DMS 273 (cell line): ENCODE data around the gene ALDH3B2.
A peak's percentile ranks its signal among the peaks of the same experiment; 100 is the strongest.
"Not testable (repeated sequence)": the region's sequence is repeated elsewhere in the genome, so short reads cannot be mapped to it uniquely, and the experiment has no call there.

Source experiments
- DNase-seq: peaks from one replicate; lab custom pipeline; 2025; ENCODE audit not compliant: unreplicated experiment; lab: John Stamatoyannopoulos, UW

The ALDH3B2 gene

DNA sequence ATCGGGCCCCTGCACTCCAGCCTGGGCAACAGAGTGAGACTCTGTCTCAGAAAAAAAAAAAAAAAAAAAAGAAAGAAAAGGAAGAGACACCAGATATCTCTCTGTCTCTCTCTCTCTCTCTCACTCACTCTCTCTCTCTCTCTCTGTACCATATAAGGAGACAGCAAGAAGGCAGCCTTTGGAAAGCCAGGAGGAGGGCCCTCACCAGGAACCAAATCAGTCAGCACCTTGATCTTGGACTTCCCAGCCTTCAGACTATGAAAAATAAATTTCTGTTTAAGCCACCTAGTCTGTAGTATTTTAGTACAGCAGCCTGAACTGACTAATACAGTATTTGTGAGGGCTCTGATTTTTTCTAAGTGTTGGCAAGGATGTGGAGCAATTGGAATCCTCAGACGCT lies 13.6 kb upstream of the ALDH3B2 start:
- DNase-seq = no peak

DNA sequence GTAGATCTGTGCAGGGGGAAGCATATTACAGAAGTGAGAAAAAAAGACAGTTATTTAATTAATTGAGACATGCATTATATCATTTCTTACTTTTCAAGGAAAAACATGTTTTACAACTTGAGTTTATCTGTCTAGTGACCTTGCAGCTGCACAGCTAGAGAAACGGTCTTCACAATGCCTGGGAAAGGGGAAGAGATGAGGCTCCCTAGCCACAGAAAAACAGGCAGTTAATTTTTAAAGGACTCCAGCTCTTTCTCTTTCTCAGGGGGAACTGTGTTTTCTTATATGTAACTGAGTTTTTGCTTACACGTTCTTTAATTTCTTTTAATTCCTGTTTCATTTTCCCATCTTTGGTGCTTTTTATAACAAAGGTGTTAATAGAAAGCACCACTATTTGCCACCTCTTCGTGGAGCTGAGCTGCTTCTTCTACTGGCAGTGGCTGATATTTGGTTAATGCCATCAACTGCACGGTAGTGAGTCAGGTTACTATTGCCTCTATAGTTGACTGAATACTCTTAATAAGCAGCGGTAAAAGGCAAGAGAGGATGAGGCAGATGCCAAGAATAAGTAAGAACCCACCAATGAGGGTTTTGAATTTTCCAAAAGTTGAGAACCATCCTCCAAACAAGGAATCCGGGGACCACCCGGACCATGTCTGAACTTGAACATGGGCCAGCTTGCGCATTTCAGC lies 11.4 kb upstream of the ALDH3B2 start:
- not testable (repeated sequence) for DNase-seq

DNA sequence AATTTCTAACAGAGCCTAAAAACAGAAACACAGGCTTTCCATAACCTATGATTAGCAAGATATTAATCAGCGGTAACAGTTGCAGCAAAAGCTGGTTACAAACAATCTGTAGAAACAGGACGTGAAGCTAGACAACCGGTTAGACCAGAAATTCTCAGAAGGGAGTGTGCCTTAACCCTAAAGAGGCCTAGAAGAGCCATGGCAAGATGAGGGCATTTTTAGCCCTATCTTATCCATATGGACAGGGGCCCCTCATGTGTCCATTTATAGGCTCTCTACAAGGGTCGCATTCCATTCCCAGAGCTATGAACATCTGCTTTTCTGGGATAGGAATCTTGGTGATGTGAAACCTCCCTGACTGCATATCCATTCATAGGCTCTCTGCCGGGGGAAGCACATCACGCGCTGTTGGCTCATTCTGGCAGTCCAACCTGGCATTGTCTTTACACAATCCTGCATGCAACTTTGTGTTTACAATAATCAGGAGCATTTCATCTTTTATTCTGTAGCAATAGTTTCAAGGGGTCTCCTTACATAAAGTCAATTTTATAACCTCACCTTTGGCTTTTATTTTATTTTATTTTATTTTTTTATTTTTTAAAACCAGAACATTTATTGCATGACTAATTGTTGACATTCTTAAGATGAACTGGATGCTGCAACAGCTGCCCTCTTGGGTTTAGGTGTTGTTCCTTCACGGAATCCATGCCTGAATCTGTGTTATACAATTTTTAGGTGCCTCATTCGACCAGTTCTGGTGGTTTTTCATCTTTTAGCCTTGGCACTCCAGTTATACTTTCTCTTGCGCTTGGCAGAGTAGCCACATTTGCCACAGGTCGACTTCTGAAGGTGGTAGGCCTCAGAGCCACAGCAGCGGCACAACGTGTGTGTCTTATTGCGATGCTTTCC lies 8.0 kb upstream of the ALDH3B2 start:
- not testable (repeated sequence) for DNase-seq

DNA sequence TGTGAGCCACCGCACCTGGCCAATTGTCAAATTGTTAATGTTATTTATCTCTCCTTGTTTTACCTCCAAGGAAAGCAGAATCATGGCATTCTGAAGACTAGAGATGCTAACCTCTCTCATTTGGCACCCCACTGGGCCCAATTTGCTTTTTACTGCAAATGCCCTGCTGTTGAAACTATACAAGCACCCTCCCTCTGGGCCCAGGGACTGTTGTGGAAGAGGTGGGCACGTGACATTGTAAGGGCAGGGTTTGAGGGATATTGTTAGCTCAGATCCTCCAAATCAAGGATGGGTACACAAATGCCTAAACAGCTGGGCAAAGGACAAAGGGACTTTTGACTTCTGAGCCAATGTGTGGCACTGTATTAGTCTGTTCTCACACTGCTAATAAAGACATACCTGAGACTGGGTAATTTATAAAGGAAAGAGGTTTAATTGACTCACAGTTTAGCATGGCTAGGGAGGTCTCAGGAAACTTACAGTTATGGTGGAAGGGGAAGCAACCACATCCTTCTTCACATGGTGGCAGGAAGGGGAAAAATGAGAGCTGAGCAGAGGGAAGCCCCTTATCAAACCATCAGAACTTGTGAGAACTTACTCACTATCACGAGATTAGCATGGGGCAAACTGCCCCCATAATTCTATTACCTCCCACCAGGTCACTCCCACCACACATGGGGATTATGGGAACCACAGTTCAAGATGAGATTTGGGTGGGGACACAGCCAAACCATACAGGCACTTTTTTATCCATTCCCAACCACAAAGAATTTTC lies 6.5 kb upstream of the ALDH3B2 start:
- no peak for DNase-seq

DNA sequence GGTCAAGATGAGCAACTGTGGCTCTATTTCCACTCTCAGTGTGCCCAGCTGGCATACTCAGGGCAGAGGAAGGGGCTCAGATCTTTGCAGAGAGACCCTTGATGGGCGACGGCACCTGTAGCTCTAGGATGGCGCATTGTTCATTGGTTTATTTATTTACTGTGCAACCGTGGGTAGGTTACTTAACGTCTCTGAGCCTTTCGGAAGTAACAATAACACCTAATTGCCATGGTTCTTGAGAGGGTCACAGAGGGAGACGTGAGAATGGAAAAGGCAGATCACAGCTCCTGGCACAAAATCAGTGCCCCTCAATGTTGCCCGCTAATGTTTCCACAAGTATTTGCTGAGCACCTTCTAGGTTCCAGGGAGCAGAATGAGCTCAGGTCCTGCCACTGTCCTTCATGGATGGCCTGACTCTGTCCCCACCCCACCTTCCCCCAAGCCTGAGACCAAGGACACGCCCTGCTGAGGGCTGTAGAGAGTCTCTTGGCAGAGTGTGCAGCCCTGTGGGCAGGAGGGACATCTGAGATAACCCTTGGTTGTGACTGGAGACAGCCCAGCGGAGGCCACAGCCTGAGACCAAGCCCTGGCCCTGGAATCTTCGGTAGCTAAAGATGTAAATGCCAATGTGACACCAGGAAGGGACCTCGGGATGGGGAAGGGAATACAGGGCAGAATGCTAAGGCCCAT lies 780 bp upstream of the ALDH3B2 start:
- DNase-seq = no peak

DNA sequence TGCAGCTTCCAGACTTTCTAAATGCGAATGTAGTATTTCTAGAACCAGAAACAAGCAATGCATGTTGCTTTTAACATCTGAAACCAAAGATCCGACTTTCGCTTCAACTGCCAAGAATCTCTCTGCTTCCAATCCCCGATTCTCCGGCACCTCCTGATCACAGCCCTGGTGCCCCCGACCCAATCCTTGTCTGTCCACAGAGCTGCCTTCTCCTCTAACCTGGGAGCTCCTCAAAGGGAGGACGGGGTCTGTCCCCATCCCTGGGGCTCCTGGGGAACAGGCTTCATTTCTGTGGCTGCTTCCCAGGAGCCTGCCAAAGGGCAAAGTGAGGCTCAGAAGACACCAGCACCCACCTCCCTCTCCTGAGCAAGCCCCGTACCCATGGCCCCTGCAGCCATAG lies 521 bp downstream of the ALDH3B2 start:
- no peak for DNase-seq

DNA sequence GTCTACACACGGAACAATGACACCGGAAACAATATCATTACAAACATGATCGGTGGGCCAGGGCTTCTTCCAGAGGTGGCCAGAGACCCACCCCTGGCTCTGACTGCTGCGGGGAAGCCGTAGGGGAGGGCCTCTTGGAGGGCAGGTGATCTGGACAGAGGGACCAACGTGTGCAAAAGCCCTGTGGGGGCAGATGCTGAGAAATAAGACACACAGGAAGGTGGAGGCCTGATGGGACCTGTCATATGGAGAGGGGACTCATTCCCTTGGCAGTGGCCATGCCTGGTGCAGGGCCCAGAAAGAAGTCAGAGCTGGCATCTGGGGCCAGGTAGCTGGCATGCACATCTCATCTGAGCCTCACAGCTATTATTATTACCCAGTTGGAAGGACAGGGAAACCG lies 1.1 kb downstream of the ALDH3B2 start:
- no peak for DNase-seq

DNA sequence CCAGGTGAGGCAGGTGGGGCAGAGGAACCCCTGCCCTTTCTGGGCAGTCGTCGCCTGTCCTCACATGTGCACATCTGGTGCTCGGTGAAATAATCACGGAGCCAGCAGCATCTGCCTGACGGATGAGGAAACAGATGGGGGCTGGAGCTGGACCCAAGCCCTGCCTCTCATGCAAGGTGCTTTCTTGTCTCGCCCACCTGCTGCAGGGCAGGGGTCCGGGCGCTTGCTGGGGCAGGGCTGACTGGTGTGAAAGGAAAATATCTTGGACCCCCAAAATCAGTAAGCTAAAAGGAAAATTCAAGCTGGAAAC lies 3.3 kb downstream of the ALDH3B2 start:
- peak; percentile 20 for DNase-seq

DNA sequence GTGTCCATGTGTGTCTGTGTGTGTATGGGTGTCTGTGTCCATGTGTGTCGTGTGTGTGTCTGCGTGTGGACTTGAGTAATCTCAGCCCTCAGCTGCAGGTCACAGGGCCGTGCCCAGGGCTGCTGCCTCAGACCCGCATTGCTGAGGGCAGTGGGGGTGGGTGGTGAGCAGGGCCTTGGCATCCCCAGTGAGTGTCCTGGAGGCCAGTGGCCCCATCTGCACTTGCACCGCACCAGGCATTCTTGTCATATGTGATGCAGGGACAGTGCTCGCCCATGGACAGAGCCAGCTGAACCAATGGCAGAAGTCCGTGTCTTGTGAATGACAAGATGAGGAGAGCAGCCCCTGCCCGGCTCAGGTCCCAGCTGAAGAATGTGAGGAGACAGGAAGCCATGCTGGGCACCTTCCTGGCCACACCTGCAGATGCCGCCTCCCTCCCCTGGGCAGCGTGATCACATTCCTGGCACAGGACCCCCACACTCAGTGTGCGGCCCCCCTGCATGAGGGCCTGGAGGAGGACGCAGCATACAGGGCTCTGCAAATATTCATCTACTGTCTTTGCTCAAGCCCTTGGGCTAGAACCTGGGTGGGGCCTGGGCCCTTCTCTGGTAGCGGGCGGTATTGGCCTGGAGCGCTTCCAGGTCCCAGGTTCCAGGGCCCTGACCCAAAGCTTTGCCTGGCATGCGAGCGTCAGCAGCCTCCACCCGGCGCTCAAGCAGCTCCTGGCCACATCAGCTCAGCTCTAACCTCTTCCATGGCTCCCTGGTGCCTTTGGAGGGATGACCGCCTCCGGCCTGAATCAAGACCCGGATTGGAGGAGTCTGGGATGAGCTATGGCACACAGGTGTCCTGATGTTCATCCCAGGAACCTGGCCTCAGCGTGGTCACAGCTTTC lies 3.9 kb downstream of the ALDH3B2 start:
- no peak for DNase-seq

DNA sequence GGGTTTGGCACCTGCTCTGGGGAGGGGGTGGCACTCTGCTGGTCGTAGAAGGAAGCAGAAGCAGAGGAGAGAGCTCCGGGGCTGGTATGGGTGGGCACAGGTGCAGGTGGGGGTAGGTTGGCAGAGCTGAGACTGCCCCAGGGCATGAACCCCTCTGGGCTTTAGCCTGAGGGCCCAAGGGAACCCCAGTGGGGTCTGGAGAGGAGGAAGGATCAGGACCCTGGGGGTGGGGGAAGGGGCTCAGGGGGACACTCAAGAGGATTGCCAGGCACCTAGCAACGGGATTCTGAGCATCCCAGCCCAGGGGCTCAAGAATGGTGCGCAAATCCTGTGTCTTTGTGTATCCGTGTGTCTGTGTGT lies 6.3 kb downstream of the ALDH3B2 start:
- no peak for DNase-seq

DNA sequence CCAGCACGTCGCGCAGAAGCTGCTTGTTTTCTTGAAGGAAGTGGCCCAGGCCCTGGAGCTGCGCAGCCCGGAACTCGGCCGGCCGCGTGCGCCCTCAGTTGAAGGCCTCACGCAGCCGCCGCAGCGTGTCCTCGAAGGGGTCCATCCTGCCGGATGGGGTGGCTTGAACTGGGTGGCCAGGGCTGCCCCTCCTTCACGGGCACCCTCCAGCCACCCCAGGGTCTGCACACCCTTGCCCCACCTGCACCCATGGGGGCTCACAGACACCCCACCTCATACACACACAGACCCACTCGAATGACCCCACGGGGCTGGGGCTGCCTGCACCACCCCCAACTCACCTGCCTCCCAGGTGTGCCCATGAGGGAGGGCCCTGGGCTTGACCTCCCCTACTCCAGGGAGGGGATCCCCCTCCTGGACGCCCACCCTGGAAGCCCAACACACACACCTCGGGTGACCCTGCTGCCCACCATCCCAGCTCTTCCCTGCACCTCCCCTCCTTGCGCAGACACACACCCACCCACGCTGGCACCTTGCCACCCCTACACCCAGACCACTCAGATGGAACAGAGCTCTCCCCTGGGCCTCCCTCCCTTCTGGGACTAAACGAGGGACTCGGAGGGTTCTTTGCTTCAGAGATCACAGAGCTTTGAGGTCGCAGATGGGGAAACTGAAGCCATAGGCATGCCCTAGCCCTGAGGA lies 6.8 kb downstream of the ALDH3B2 start:
- DNase-seq = no peak

DNA sequence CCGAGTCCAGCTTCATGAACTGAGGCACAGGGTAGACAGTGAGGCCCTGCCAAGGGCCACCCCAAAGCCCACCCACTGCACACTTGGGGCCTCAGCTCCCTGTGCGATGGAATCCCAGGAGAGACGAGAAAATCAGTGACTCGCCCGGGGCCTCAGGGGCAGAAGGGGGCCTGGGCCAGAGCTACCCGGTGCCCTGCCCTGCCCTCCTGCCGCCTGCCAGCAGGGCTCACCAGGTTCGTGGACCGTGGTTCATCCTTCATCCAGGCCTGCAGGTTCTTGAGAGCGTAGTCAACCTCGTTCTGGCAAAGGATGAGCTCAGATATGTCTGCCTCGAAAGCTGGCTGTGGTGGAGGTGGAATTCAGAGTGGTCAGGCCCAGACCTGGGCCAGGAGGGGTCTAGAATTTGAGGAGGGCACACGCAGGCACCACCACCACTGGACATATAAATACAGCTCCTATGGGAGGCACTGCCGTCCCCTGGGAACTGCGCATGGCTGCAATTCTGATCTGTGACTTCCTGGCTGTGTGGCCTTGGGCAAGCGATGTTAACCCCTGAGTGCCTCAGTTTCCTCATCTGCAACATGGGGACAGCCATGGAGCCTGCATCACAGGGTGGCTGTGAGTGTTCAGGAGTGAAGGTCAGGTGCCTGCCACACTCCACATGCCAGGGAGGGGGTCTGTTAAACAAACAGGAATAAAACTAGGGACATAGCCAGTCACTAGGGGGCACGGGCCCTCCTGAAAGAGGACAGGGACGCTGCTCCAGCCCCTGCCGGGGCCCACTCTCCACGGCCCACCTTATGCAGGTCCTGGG lies 7.5 kb downstream of the ALDH3B2 start:
- DNase-seq = no peak

DNA sequence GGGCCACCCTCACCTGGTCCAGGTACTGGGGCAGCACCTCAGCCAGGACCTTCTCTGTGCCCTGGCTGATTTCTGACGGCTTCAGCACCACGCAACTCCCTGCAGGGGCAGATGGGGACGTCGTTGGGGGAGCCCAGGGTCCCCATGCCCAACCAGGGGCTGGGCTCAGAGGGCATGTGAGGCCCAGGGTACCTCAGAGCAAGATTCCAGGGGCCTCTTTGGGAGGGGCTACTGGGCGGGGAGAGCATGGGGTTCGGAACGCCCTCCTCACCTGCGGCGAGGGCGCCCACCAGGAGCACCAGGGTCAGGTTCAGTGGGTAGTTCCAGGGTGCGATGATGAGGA lies 8.1 kb downstream of the ALDH3B2 start:
- DNase-seq = no peak

DNA sequence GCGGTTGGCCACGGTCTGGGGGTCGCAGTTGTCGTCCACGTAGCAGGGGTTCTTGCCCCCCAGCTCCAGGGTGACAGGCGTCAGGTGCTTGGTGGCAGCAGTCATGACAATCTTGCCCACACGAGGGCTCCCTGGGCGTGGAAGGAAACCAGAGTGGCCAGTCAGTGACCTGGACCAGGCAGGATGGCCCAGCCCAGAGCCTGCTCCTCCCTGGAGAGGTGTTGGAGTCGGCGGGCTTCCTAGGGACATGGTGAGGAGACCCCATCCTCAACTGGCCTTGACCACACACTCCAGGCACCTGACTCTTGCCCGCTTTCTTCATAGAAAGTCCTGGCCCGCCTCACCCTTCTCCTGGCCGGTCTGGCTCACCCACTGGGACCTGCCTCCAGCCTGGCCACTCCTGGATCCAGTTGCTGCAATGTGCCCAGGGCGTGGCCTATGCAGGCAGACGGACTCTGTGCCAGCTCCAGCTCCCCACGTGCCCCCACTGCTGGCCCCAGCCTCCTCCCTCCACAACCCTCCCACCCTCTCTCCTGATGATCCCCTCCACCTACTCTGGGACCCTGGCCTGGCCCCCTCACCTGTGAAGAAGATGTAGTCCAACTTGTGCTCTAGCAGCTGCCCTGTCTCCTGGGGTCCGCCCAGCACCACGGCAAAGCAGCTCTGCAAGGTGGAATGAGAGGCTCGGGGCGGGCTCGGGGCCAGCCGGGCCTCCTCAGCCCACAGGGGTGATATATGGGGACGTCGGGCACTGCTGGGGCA lies 8.7 kb downstream of the ALDH3B2 start:
- DNase-seq = no peak

DNA sequence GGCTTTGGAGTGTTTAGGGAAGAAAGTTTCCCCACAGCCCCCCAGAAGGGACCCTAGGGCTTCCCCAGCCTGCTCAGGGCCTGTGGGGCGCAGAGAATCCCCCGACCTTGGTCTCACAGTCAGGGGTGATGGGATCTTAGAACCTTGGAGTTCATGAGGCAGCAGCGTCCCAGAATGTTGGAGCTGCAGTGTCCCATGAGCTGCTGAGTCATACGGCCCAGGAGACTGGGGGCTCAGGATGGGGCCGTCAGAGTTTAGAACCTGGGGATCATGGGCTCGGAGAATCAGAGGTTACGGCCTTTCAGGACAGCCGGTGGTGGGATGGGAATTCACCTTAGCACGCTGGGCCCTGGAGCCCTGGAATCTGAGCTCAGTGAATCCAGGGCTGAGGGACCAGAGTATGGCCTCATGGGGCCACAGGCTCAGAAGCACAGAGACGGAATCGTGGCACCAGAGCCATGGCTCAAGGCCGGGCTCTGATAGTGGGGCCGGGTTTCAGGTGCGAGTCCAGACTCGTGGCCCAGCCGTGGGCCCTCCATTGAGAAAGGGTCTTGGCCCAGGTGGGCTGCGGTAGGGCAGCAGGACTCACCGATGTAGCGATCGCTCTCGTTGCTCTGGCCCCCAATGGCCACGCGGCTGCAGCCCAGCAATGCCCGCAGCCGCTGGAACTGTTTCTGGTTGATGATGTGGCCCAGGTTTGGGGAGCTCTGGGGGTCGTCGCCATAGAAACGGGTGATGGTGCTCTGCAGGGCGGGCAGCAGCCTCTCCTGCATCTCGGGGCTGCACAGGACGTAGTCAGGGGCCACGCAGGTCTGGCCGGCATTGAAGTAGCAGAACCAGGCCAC lies 9.5 kb downstream of the ALDH3B2 start:
- DNase-seq = no peak

DNA sequence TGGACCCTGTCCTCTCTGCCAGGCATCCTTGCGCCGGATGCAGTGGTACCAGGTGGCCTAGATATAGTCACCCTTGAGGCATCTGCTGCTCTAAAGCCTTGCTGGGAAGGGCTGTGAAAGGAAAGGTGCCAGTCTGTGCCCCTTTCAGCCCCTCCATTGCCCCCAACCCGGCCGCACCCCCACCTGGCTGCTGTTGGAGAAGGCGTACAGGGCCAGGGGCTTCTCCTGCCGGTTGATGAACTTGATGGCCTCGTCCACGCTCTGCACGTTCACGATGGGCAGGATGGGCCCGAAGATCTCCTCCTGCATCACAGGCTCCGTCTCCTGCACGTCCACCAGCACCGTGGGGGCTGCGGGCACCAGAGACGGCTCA lies 10.2 kb downstream of the ALDH3B2 start:
- DNase-seq = no peak

DNA sequence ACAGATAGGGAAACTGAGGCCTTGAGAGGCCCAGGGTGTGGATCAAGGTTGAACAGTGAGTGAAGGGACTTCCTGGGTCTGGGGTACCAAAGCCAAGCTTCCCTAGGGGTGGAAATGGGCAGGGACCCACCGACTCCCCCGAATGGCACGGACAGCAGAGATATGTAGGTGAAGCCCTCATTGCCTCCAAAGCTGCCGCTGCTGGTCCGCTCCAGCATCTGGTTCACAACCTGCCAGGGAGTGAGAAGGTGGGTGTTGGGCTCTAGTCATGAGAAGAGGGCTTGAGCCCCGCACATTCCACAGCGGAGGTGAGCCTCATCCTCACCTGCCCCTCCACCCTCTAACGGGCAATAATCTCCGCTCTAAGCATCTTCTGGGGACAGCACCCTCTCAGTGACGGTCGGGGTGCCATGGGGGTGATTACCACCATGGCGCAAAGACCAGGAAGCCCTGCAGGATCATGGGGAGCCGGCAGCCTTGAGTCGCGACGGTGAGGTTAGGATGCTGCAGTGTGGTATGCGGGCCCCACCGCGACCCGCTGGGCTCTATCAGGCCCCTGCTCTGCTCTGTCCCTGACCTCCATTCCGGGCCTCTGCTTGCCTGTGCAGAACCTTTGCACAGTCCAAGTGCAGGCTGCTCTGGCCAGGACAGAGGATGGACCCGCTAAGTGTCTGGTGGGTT lies 10.8 kb downstream of the ALDH3B2 start:
- DNase-seq = no peak
